Ishikawa (cell line): ENCODE measurements around the gene SLC6A19.

ENCODE experiments used
- CEBPB ChIP-seq: IDR thresholded peaks from 2 replicates; pipeline ENCODE4 v1.6.1; 2012
- EGR1 ChIP-seq: IDR thresholded peaks from 2 replicates; pipeline ENCODE4 v1.6.1; 2012
- EP300 ChIP-seq: IDR thresholded peaks from 2 replicates; pipeline ENCODE4 v1.6.1; 2012; ENCODE audit warnings: borderline replicate concordance
- NFIC ChIP-seq: IDR thresholded peaks from 2 replicates; pipeline ENCODE4 v1.6.1; 2012
- RAD21 ChIP-seq: IDR thresholded peaks from 2 replicates; pipeline ENCODE4 v1.6.1; 2012; ENCODE audit warnings: low read depth
- TAF1 ChIP-seq: IDR thresholded peaks from 2 replicates; pipeline ENCODE4 v1.6.1; 2012; ENCODE audit warnings: low read depth, mild to moderate bottlenecking
- TEAD4 ChIP-seq: IDR thresholded peaks from 2 replicates; pipeline ENCODE4 v1.6.1; 2012
- YY1 ChIP-seq: IDR thresholded peaks from 2 replicates; pipeline ENCODE4 v1.6.1; 2012; ENCODE audit warnings: low read depth
- TF ChIP-seq, protein P1 (sequence below): IDR thresholded peaks from 2 replicates; pipeline ENCODE4 v1.6.1; 2012; ENCODE audit warnings: low read depth, mild to moderate bottlenecking
- TF ChIP-seq, protein P2 (sequence below): IDR thresholded peaks from 2 replicates; pipeline ENCODE4 v1.6.1; 2012

DNA sequence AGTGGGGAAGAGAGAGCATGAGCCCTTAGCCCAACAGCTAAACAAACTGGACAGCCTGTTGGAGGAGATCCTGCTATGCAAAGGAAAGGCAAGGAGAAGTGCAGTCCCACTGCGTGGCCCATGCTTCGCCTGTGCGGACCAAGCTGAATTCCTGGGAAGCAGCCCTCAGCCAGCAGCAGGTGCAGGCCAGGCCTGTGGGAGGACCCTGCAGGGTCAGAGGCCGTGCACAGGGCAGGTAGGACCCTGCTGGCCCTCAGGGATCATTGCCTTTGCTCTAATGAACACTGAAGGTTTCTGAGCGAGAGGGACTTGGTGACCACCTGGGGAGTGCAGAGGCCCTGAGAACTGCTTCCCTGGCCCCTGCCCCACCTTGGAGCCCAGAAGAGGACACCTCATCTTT is 6.0 kb upstream of the SLC6A19 start:
- TF ChIP-seq, protein P1, sequence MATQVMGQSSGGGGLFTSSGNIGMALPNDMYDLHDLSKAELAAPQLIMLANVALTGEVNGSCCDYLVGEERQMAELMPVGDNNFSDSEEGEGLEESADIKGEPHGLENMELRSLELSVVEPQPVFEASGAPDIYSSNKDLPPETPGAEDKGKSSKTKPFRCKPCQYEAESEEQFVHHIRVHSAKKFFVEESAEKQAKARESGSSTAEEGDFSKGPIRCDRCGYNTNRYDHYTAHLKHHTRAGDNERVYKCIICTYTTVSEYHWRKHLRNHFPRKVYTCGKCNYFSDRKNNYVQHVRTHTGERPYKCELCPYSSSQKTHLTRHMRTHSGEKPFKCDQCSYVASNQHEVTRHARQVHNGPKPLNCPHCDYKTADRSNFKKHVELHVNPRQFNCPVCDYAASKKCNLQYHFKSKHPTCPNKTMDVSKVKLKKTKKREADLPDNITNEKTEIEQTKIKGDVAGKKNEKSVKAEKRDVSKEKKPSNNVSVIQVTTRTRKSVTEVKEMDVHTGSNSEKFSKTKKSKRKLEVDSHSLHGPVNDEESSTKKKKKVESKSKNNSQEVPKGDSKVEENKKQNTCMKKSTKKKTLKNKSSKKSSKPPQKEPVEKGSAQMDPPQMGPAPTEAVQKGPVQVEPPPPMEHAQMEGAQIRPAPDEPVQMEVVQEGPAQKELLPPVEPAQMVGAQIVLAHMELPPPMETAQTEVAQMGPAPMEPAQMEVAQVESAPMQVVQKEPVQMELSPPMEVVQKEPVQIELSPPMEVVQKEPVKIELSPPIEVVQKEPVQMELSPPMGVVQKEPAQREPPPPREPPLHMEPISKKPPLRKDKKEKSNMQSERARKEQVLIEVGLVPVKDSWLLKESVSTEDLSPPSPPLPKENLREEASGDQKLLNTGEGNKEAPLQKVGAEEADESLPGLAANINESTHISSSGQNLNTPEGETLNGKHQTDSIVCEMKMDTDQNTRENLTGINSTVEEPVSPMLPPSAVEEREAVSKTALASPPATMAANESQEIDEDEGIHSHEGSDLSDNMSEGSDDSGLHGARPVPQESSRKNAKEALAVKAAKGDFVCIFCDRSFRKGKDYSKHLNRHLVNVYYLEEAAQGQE: no peak
- TF ChIP-seq, protein P2, sequence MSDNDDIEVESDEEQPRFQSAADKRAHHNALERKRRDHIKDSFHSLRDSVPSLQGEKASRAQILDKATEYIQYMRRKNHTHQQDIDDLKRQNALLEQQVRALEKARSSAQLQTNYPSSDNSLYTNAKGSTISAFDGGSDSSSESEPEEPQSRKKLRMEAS: no peak
- no peak for TF ChIP-seq EP300
- no peak for TF ChIP-seq NFIC
- TF ChIP-seq CEBPB: no peak
- no peak for TF ChIP-seq TAF1
- TF ChIP-seq RAD21: no peak
- TF ChIP-seq TEAD4: no peak
- no peak for TF ChIP-seq YY1
- no peak for TF ChIP-seq EGR1
